IPS-18c (cell line): ENCODE measurements around the gene EPB41L5.
"Not testable (repeated sequence)": the region's sequence is repeated elsewhere in the genome, so short reads cannot be mapped to it uniquely, and the experiment has no call there.

Experiments used
- H3K4me3 ChIP-seq: 2 replicates; pipeline ENCODE4 v1.7.0; 2013; ENCODE audit warnings: low read depth, mild to moderate bottlenecking, low read length, moderate library complexity; ENCODE audit not compliant: insufficient read depth
- H3K9me3 ChIP-seq: one replicate; pipeline ENCODE4 v1.6.1; 2013; ENCODE audit warnings: mild to moderate bottlenecking, low read length, moderate library complexity; ENCODE audit not compliant: control insufficient read depth, insufficient read depth

EPB41L5 gene

GRCh38 chr2:120064664-120065063 lies 51.8 kb downstream of the EPB41L5 start:
- H3K9me3 ChIP-seq: no peaks in the 10 kb centered on the region
- no peak overlapping the region for H3K4me3 ChIP-seq

GRCh38 chr2:120066800-120067547 lies 54.1 kb downstream of the EPB41L5 start:
- H3K9me3 ChIP-seq: no peaks in the 10 kb centered on the region
- H3K4me3 ChIP-seq: no peak overlapping the region

- H3K4me3 ChIP-seq, H3K9me3 ChIP-seq: not testable (repeated sequence)
Observed at GRCh38 chr2:120068040-120068658, 55.3 kb downstream of the EPB41L5 start.

- Histone ChIP-seq H3K9me3 (no peaks in the 10 kb centered on the region), H3K4me3 (no peak overlapping the region)
Observed at GRCh38 chr2:120075545-120075944, 62.7 kb downstream of the EPB41L5 start.

GRCh38 chr2:120077896-120078295 lies 65.0 kb downstream of the EPB41L5 start:
- H3K9me3 ChIP-seq: no peaks in the 10 kb centered on the region
- H3K4me3 ChIP-seq: no peak overlapping the region

DNA sequence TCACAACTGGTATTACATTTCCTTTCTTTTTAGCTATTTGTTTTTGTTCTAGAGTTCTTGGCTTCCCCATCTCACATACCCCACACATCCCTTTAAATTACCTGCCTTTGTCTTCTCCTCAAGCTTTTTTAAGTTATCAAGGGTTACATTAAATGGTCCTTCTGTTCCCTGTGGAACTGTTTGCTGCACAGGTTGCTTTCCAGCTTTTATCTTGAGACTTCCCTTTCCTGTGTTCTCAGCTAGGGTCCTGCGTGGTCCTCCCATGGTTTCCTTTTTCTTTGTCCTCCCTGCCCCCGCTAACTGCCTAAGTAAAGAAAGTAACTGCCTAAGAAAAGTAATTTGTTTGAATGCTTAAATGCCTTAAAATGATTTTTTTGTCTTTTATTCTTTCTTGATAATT lies 66.8 kb downstream of the EPB41L5 start:
- Histone ChIP-seq H3K4me3 (no peak overlapping the region), H3K9me3 (no peaks in the 10 kb centered on the region)

DNA sequence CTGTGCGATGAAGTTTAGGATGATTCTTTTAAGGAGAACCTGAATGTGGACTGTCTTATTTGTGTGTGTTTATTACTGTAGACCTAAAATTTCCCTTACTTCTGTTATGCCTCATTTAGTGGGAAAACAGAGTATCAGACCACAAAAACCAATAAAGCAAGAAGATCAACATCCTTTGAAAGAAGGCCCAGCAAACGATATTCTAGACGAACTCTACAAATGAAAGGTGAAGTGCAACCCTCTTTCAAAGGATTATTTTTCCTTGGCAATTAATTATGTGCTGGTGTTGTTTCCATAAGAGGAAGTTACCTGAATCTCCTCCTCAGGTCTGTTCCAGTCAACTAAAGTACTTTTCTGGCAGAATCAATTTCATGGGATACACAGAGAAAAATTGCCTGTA lies 78.6 kb downstream of the EPB41L5 start:
- Histone ChIP-seq H3K9me3 (no peaks in the 10 kb centered on the region), H3K4me3 (no peak overlapping the region)

DNA sequence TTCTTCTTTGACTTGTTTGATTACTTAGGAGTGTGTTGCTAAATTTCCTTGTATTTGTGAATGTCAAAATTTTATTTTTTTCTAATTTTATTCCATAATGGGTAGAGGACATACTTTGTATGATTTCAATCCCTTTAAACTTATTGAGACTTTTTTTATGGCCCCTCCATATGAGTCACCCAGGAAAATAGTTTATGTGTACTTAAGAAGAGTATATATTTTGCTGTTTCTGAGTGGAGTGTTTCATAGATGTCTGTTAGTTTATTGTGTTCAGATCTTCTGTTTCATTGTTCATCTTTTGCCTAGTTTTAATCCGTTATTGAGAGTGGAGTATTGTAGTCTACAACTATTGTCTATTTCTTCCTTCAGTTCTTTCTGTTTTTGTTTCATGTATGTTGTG lies 81.9 kb downstream of the EPB41L5 start:
- Histone ChIP-seq H3K9me3 (no peaks in the 10 kb centered on the region), H3K4me3 (no peak overlapping the region)

GRCh38 chr2:120100627-120101026 lies 87.8 kb downstream of the EPB41L5 start:
- H3K4me3 ChIP-seq: no peak overlapping the region
- H3K9me3 ChIP-seq: no peaks in the 10 kb centered on the region

GRCh38 chr2:120103723-120104467 lies 91.0 kb downstream of the EPB41L5 start:
- Histone ChIP-seq H3K4me3 (no peak overlapping the region), H3K9me3 (no peaks in the 10 kb centered on the region)

DNA sequence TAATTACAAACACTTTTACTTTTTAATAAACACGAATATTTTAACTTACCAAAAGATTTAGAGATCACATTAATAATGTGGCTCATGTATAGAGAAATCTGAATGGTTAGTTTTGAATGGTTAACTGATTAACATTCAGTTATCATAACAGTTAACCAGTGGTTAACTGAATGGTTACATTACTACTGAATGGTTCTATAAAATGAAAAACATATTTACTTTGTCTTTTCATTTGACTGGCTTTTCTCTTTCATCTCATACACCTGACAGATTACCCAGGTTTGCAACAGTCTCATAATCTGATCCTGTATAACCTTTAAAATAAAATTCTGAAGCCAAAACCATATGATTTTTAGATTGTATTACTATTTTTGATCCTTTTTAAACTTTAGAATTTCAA lies 91.9 kb downstream of the EPB41L5 start:
- no peaks in the 10 kb centered on the region for H3K9me3 ChIP-seq

DNA sequence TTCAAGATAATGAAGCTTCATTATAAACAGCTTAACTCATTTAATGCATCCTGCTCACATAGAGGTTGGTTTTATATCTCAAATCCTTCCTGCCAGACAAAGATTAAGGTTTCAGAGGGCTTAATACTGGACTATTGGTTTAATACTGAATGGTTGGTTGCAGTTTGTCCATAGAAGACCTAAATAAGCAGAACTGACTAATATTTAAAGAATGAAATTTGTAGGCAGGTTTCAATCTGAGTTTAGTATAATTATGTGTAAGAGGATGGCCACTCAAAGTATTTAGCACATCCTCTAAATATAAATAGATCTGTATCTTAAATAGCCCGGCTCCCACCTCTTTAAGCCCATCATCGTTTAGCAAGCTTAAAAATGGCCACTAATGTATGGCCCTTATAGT lies 92.5 kb downstream of the EPB41L5 start:
- no peaks in the 10 kb centered on the region for H3K9me3 ChIP-seq
- H3K4me3 ChIP-seq: no peak overlapping the region

More for the DNA sequence above, 91.9 kb downstream of the EPB41L5 start:
- no peak overlapping the region for H3K4me3 ChIP-seq

- H3K9me3 ChIP-seq: no peaks in the 10 kb centered on the region
- H3K4me3 ChIP-seq: no peak overlapping the region
Observed at GRCh38 chr2:120108049-120108448, 95.2 kb downstream of the EPB41L5 start.

GRCh38 chr2:120108749-120109148 lies 95.9 kb downstream of the EPB41L5 start:
- Histone ChIP-seq H3K9me3 (no peaks in the 10 kb centered on the region), H3K4me3 (no peak overlapping the region)

DNA sequence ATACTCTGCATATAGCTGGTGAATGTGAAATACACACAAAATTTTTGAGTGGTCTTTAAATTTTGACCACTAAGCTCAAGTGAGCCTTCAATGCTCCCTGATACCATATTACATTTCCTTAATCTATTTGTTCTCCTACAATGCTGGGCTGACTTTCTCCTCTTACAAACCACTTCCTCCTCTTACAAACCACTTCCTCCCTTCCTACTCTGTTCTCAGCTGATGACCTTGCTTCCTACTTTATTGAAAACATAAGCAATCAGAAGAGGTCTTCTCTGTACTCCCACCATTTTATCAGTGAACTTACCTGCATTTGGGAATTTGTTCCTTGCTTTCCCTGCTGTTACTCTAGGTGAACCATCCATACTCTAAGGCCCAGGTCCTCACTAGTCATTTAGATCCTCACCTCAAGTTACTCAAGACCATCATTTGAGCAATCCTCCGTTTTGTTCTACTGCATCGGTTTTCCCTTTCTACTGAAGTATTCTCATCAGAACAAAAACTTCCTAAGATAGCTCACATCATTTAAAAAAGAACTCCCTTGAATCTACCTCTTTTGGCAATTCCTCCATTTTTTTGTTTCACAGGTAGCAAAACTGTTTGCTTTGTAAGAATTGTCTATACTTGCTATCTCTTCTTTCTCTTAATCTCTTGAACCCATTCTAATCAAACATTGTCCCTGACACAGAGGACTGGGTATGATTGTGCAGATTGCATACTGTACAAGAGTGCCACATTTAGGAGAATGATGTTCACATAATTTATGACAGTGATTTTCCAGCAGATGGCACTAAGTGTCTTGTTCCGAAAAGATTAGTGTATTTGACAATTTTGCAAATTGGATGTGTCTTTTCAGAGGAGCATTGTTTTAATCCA lies 96.5 kb downstream of the EPB41L5 start:
- H3K4me3 ChIP-seq: no peak overlapping the region
- no peaks in the 10 kb centered on the region for H3K9me3 ChIP-seq

- no peaks in the 10 kb centered on the region for H3K9me3 ChIP-seq
- no peak overlapping the region for H3K4me3 ChIP-seq
Observed at GRCh38 chr2:120110062-120110362, 97.1 kb downstream of the EPB41L5 start.

- H3K9me3 ChIP-seq: no peaks in the 10 kb centered on the region
- no peak overlapping the region for H3K4me3 ChIP-seq
Observed at GRCh38 chr2:120110507-120110906, 97.6 kb downstream of the EPB41L5 start.
